OCI-LY7 (cell line): ENCODE results near the gene SMIM10L2A. TPM values are rescaled to one million over a fixed set of nuclear protein-coding genes. Genes with fewer than 3 reads are reported as not detected.

Experiments
- BruUV-seq: library from RNA; stranded (reverse); fragments of 400-500 nt; replicated peaks from 2 replicates; lab custom pipeline; 2021; lab: Mats Ljungman, UMichigan
- CTCF ChIA-PET: fragments of 300-600 bp; sonication (Branson Sonifier 250); formaldehyde crosslinking; loops from one replicate; lab custom pipeline; 2022; ENCODE audit warnings: antibody characterized with exemption; ENCODE audit not compliant: unreplicated experiment; lab: Charles Lee
- POLR2A ChIA-PET: fragments of 300-600 bp; sonication (Branson Sonifier 250); formaldehyde crosslinking; loops from one replicate; lab custom pipeline; 2022; ENCODE audit warnings: antibody characterized with exemption; lab: Charles Lee
- DNase-seq: peaks from one replicate; pipeline ENCODE4 v3.0.0-alpha.2; 2015; ENCODE audit warnings: low spot score
- H2AFZ ChIP-seq: fragments of 200-600 bp; sonication (generic), shearing (Covaris generic); 2 replicates; pipeline ENCODE4 v1.6.1; 2014; ENCODE audit warnings: mild to moderate bottlenecking, antibody characterized with exemption, low read length, moderate library complexity
- H3K27ac ChIP-seq: fragments of 200-600 bp; sonication (generic); 2 replicates; pipeline ENCODE4 v1.5.1; 2014; ENCODE audit warnings: mixed run types, low read depth, mild to moderate bottlenecking, moderate library complexity, low read length, inconsistent platforms; ENCODE audit not compliant: poor library complexity, severe bottlenecking
- H3K36me3 ChIP-seq: fragments of 200-600 bp; sonication (generic); 2 replicates; pipeline ENCODE4 v1.6.1; 2014; ENCODE audit warnings: mild to moderate bottlenecking, antibody characterized with exemption, low read length, moderate library complexity, mixed read lengths; ENCODE audit not compliant: insufficient read depth
- H3K4me1 ChIP-seq: fragments of 200-600 bp; sonication (generic); 2 replicates; pipeline ENCODE4 v1.5.1; 2014; ENCODE audit warnings: mild to moderate bottlenecking, low read length; ENCODE audit not compliant: insufficient read depth, poor library complexity, severe bottlenecking
- H3K4me2 ChIP-seq: fragments of 200-600 bp; sonication (generic); 2 replicates; pipeline ENCODE4 v1.6.1; 2014; ENCODE audit warnings: mild to moderate bottlenecking, low read length
- H3K4me3 ChIP-seq: fragments of 200-600 bp; sonication (generic); 2 replicates; pipeline ENCODE4 v1.5.1; 2014; ENCODE audit warnings: mild to moderate bottlenecking, low read depth, low read length; ENCODE audit not compliant: poor library complexity, severe bottlenecking
- H3K79me2 ChIP-seq: fragments of 200-600 bp; sonication (generic); 2 replicates; pipeline ENCODE4 v1.6.1; 2016; ENCODE audit warnings: low read depth, mild to moderate bottlenecking, low read length, moderate library complexity, mixed read lengths; ENCODE audit not compliant: insufficient read depth
- H3K9me2 ChIP-seq: fragments of 200-600 bp; sonication (generic); 2 replicates; pipeline ENCODE4 v1.6.1; 2016; ENCODE audit warnings: mild to moderate bottlenecking, low read length, mixed read lengths; ENCODE audit not compliant: insufficient read depth
- H3K9me3 ChIP-seq: fragments of 200-600 bp; sonication (generic); 2 replicates; pipeline ENCODE4 v1.6.1; 2014; ENCODE audit warnings: mild to moderate bottlenecking, mixed run types, low read length, mixed read lengths
- H4K20me1 ChIP-seq: fragments of 200-600 bp; sonication (generic); 2 replicates; pipeline ENCODE4 v1.6.1; 2014; ENCODE audit warnings: mild to moderate bottlenecking, antibody characterized with exemption, low read length, moderate library complexity, mixed read lengths; ENCODE audit not compliant: insufficient read depth
- CTCF ChIP-seq: fragments of 200-600 bp; sonication (generic); conservative IDR thresholded peaks from 2 replicates; pipeline ENCODE4 v1.5.1; 2014; ENCODE audit warnings: mild to moderate bottlenecking, antibody characterized with exemption, low read length, moderate library complexity, mixed read lengths
- EZH2phosphoT487 ChIP-seq: fragments of 200-600 bp; sonication (generic); IDR thresholded peaks from 2 replicates; pipeline ENCODE4 v1.6.1; 2018; ENCODE audit warnings: low read depth, borderline replicate concordance, mild to moderate bottlenecking, mixed run types, antibody characterized with exemption, low read length, moderate library complexity, mixed read lengths
- intact Hi-C: fragments of 100-400 bp; cut with micrococcal nuclease; formaldehyde crosslinking; loops from one replicate; pipeline ENCODE4 v1.10.0; 2022; ENCODE audit not compliant: unreplicated experiment
- total RNA-seq, 2 experiments: library from RNA; depleted of rRNA in 1 of 2; stranded (reverse); fragments of >200 nt in 1 of 2; shearing (Covaris generic) in 1 of 2; gene quantifications; 2 replicates each; pipeline ENCODE4 v1.2.3, GENCODE V29; 2014 to 2022

SMIM10L2A gene
- total RNA-seq, 2 experiments from 2014 or later = 0.19 TPM; not detected in 1

GRCh38 chrX:135424469-135424868 lies 2.7 kb downstream of the SMIM10L2A start:
- intact Hi-C loops = no loop called here
- no peak for DNase-seq
- CTCF ChIA-PET = no interaction called here
- Histone ChIP-seq H3K27ac (no peak overlapping the region), H3K36me3 (no peaks in the 10 kb centered on the region), H4K20me1 (no peaks in the 10 kb centered on the region), H3K9me2 (no peaks in the 10 kb centered on the region), H2AFZ (no peak overlapping the region), H3K79me2 (no peaks in the 10 kb centered on the region), H3K4me1 (no peaks in the 10 kb centered on the region), H3K4me3 (no peak overlapping the region), H3K9me3 (no peaks in the 10 kb centered on the region), H3K4me2 (no peak overlapping the region)
- POLR2A ChIA-PET = no interaction called here
- no TSS peak for BruUV-seq
- TF ChIP-seq CTCF (no peak), EZH2phosphoT487 (no peak)

GRCh38 chrX:135425026-135425965 lies 3.6 kb downstream of the SMIM10L2A start:
- H3K79me2 ChIP-seq = no peaks in the 10 kb centered on the region
- intact Hi-C loops = no loop called here
- H3K27ac ChIP-seq = no peak overlapping the region
- POLR2A ChIA-PET = no interaction called here
- H4K20me1 ChIP-seq = no peaks in the 10 kb centered on the region
- no peak overlapping the region for H3K4me2 ChIP-seq
- DNase-seq = no peak
- H3K9me3 ChIP-seq = no peaks in the 10 kb centered on the region
- no peak overlapping the region for H3K4me3 ChIP-seq
- CTCF ChIA-PET = no interaction called here
- no peaks in the 10 kb centered on the region for H3K4me1 ChIP-seq
- no peaks in the 10 kb centered on the region for H3K36me3 ChIP-seq
- no peak for TF ChIP-seq CTCF
- TF ChIP-seq EZH2phosphoT487 = no peak
- no peaks in the 10 kb centered on the region for H3K9me2 ChIP-seq
- H2AFZ ChIP-seq = no peak overlapping the region
- no TSS peak for BruUV-seq

GRCh38 chrX:135429429-135429828 lies 7.7 kb downstream of the SMIM10L2A start:
- H3K36me3 ChIP-seq = no peaks in the 10 kb centered on the region
- intact Hi-C loops = no loop called here
- H3K9me2 ChIP-seq = no peaks in the 10 kb centered on the region
- H3K9me3 ChIP-seq = no peaks in the 10 kb centered on the region
- POLR2A ChIA-PET = no interaction called here
- no peak overlapping the region for H3K4me3 ChIP-seq
- H3K79me2 ChIP-seq = no peaks in the 10 kb centered on the region
- no peak overlapping the region for H3K27ac ChIP-seq
- TF ChIP-seq CTCF = no peak
- DNase-seq = no peak
- H3K4me1 ChIP-seq = no peaks in the 10 kb centered on the region
- CTCF ChIA-PET = no interaction called here
- no TSS peak for BruUV-seq
- H3K4me2 ChIP-seq = no peak overlapping the region
- H2AFZ ChIP-seq = no peak overlapping the region
- no peaks in the 10 kb centered on the region for H4K20me1 ChIP-seq
